Breast epithelium (tissue), 3 donors: ENCODE measurements around the gene PNLIPRP1.

Experiments
- POLR2A ChIP-seq: fragments of 450-650 bp; IDR thresholded peaks from one replicate; pipeline ENCODE4 v1.6.1; 2016; ENCODE audit warnings: antibody characterized with exemption, mild to moderate bottlenecking, moderate library complexity
- POLR2AphosphoS5 ChIP-seq, 3 donors: sonication (generic); formaldehyde crosslinking; IDR thresholded peaks; one replicate each; pipeline ENCODE4 v1.6.1; 2017; ENCODE audit warnings: antibody characterized with exemption in 3 of 3

GRCh38 chr10:116587878-116588591 is 2.7 kb upstream of the PNLIPRP1 start:
- TF ChIP-seq POLR2AphosphoS5 (IDR thresholded peaks at IDR 0.05) (no peak), POLR2A (no peak)
